NCI-H2196 (cell line): ENCODE results near the gene NPAS3.

Experiments
- DNase-seq: peaks from one replicate; lab custom pipeline; 2025; ENCODE audit not compliant: unreplicated experiment; lab: John Stamatoyannopoulos, UW

The NPAS3 gene

GRCh38 chr14:33569821-33570687, 631.4 kb downstream of the NPAS3 start:
- no peak for DNase-seq

DNA sequence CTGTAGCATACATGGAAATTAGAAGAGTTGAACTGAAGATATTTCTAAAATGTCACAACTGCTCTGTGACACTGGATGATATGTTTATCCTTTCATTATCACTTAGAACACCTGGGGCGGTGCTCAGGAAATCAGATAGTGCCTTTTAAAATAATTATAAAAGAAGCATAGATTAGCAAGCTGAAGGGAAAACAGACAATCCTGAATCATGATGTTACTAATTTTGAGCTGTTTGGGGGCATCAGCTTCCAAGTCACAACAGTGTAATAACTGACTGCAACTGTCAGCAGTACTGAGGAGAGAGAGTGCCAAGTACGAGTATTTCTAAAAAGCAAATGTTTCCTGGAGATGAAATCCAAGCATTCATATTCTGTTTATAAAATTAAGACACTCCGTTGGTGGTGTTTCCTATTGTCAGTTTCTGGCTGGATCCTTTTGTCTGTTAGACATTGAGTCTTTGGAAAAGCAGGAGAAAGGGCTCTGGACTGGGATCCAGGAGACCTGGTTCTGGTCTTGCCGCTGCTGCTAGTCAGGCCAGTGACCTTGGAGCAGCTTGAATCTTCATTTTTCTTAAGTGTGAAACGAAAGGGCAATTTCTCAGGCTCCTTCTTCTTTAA, 632.1 kb downstream of the NPAS3 start:
- no peak for DNase-seq

DNA sequence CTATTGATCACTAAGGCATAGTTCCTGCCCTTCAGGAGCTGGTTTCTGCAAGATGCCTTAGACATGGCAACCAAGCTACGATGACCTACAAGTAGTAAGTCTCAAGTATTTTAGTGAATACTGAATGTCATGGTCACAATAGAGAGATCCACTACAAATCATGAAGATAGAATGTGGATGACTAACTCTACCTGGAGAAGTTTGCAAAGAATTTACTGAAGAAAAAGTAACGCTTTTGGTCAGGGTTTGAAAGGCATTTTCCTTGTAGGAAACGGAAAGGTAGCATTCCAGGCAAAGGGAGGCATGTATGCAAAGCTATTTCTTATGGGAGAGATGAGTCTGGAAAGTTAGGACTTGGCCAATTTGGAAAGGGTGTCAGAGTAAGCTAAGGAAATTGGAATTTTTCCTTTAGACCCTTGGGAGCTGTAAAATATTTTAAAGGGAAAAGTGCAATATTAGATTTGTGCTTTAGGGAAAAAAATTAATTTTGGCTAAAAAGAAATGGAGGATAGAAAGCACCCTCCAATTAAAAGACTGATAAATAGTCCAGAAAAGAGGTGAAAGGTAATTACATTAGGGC, 634.7 kb downstream of the NPAS3 start:
- DNase-seq: no peak

GRCh38 chr14:33576014-33576413, 637.3 kb downstream of the NPAS3 start:
- no peak for DNase-seq

DNA sequence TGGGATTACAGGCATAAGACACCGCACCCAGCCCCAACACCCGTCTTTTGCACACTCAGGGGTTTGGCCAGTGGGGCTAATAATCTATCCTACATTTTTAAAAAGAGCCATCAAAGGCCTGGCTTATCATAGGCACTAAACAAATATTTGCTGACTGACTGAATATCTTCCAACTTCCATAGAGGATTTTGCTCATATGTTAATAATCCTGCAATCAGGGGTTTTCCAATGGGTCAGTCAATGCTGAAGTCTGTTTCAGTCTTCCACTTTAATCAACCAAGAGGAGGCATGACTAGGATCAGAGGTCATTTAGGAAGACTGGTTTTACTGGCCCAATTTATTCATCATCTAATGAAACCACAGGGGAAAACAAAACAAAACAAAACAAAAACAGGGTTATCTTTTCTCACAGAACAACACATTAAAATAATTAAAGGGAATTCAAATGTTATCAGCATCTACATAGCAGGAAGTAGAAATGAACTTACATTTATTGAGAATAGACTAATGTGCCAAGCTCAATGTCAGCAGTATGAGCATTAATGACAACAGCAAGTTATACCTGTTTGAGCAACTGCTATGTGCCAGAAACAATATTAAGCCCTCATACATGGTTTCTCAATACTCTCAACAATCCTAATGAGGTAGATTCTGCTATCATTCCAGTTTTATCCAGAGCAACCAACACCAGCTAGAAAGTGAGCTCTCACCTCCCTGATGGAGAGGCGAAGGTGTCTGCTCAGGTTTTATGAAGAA, 640.0 kb downstream of the NPAS3 start:
- DNase-seq: no peak

- DNase-seq: no peak
Observed at GRCh38 chr14:33580231-33580749, 641.6 kb downstream of the NPAS3 start.

- no peak for DNase-seq
Observed at GRCh38 chr14:33580841-33581240, 642.2 kb downstream of the NPAS3 start.

DNA sequence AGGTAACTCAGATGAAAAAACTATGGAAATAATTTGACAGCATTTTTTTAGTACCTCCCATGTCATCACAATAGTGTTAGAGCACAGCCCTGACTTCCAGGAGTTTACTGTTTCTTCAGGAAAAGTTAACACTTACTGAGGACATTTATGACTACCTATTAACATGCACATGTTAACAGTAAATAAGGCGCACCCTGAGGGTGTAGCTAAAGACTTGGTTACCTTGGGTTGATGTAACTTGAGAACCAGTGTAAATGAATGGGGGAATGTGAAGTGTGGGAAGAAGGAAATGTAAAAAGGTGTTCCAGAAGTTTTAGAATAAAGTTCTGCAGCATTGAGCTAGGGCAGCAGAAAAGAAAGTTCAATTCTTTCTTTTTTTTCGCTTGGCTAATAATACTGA, 646.0 kb downstream of the NPAS3 start:
- no peak for DNase-seq

DNA sequence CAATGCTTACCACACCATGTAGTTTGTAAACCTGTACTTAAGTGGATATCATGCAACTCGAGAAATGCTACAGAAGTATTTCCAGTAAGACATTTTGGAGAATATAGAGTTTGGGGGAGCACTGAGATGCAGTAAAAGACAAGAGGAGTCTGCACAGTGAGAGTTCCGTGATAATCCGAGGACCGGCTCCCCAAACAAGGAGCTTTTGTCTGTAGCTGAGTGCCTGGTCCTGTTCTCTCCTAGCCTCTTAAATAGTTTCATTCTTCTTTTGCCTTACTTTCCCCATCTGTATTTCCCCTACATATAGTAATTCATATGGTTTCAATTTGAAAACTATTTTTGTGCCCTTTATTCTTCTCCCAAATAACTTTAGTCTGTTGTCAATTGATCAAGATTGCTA, 648.1 kb downstream of the NPAS3 start:
- DNase-seq: no peak

GRCh38 chr14:33587791-33588190, 649.1 kb downstream of the NPAS3 start:
- DNase-seq: no peak

- DNase-seq: no peak
Observed at GRCh38 chr14:33588771-33589170, 650.1 kb downstream of the NPAS3 start.

DNA sequence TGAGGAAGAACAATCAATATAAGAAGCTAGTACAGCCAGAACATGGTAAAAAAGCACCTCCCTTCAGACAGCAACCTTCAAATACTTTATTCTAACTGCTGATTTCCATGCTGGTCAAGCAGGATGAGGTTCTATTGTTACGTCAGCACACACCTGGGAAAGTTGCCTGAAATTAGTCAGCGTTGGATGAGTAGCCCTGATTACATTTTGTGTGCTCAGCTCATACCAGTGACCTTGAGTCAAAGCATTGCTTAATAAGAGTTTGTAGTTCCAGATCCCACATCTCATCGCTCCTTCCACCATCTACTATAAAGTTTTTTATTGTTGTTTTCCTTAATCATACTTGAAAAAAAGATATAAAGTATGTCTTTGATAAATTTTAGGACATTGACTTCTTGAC, 650.7 kb downstream of the NPAS3 start:
- DNase-seq: no peak

DNA sequence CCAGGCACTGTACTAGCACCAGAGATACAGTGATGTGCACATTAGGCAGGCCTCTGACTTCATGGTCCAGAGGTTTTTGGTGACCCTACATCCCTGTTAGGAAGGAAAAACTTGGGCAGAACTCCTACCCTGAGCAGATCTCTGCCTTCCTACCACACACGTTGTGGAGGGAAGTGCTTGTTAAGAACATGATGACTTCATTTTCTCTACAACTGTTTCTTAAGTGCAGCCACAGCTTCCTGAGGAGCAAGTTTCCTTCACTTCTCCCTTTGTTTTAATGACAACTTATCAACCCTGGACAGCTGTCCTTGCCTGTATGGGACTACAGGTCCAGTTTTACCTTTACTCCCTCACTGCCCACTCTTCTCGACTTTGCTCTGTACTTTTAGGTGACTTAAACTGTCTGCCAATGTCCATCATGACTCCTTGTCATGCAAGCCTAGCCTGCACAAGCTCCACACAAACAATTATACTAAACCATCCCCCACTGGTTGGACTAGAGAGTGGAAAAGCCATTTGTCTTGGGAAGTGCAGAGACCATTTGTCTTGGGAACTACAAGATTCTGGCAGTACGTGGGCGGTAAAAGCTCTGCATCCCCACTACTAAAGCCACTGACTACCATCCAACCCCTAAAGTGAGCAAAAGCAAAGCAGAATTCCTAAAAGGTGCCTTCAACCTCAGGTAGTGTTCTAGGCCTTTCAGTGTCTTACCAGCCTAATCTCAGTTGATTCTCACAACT, 652.4 kb downstream of the NPAS3 start:
- no peak for DNase-seq

DNA sequence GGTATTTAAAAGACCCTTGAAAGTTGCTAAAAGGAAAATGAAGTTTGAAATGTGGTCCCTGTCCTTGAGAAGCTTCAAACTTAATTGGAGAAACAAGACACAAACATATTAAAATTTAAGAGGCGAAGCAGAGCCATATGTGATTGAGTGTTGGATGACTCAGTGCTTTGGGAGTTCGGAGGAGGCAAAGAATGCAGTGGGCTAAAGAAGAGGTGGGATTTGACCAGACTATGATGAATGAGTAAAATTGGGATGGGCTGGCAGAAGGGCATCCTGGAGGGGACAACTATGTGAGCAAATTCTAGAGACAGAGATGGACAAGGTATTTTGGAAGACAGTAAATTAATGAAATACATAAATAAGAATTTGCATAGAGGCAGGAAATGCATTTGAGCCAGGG, 653.6 kb downstream of the NPAS3 start:
- DNase-seq: no peak

GRCh38 chr14:33596211-33597080, 657.8 kb downstream of the NPAS3 start:
- DNase-seq: no peak

DNA sequence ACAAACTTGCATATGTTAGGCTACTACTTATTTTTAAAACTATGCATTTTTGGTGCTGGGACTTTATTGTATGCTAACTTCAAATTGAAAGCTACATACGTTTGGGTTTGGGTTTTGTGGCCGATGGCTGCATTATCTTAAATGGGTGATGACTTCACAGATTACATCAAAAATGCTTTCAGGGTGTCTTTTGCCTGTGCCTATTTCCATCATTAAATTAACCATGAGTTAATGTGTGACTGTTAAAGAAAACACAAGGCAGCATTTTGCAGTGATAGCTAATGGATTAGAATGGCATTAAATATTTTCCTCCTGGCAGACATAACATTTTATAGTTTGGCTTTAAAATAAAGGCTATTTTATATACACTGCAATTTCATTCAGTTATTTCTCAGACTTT, 659.9 kb downstream of the NPAS3 start:
- no peak for DNase-seq

- DNase-seq: no peak
Observed at GRCh38 chr14:33602396-33602795, 663.7 kb downstream of the NPAS3 start.

- DNase-seq: no peak
Observed at GRCh38 chr14:33606591-33606990, 667.9 kb downstream of the NPAS3 start.

DNA sequence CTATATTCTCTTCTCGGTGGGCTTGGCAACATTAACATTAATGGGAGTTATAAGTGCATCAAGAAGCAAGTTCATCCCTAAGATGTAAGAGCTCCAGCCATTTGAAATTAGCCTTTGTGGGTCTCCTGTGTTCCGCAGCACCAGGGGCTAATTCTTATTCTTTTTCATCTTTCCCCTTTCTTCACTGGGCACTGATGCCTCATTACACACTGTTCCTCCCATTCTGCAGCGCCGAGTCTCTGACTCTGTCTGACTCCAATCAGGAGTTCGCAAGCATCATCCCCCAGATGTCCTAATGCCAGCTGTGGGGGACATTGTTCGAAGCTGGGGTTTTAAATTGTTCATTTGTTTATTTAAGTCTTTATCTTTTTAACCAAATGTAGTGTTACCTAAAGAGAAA, 670.9 kb downstream of the NPAS3 start:
- DNase-seq: no peak

DNA sequence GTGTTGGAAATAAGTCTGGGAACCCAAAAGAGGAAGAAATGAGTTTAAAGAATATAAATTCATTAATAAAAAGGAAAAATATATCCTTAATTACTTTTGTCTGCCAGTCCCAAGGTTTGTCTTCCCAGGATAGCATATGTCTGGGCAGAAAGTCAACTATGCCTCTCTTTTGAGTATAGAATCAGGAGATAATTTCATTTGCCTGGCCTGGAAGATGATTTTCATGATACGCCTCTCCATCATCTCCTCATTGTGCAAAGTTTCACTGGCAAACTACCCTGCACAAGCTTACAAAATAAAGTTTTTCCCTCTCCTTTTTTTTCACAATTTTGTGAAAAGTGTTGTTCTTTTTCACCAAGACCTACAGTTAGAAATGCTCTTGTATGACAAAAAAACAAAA, 671.4 kb downstream of the NPAS3 start:
- no peak for DNase-seq
